Rectal smooth muscle tissue (tissue), 1 donor: ENCODE data around the gene KCNH5.

Source experiments
- H3K27ac ChIP-seq: one replicate; pipeline ENCODE4 v1.7.0; 2013; ENCODE audit warnings: low read depth, low read length, inconsistent platforms
- H3K27me3 ChIP-seq: one replicate; pipeline ENCODE4 v1.7.0; 2013; ENCODE audit warnings: low read length; ENCODE audit not compliant: control insufficient read depth, insufficient read depth
- H3K36me3 ChIP-seq: one replicate; pipeline ENCODE4 v1.7.0; 2013; ENCODE audit warnings: low read length; ENCODE audit not compliant: control insufficient read depth, insufficient read depth
- H3K4me1 ChIP-seq: one replicate; pipeline ENCODE4 v1.7.0; 2013; ENCODE audit warnings: low read length; ENCODE audit not compliant: control insufficient read depth, insufficient read depth
- H3K4me3 ChIP-seq: one replicate; pipeline ENCODE4 v1.7.0; 2013; ENCODE audit warnings: low read length
- H3K9ac ChIP-seq: one replicate; pipeline ENCODE4 v1.7.0; 2013; ENCODE audit warnings: low read length

KCNH5 gene

DNA sequence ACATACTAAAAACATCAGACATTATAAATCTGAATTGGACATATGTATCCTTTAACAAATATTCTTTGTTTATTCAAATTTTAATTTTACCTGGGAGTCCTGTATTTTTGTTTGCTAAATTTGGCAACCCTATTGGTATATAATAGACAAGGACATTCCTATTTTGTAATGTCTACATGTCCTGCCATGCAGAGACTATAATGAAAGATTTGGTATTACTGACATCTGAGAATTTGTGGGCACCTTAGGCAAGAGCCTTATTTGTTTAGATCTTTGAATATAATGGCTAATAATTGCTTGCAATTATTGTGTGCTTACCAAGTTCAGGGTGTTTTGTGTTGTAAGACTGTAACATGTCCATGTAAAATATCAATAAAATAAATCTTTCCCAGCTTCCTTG is 334.4 kb downstream of the KCNH5 start:
- H3K4me3 ChIP-seq: no peak overlapping the region
- no peaks in the 10 kb centered on the region for H3K4me1 ChIP-seq
- no peak overlapping the region for H3K9ac ChIP-seq
- no peaks in the 10 kb centered on the region for H3K36me3 ChIP-seq
- H3K27me3 ChIP-seq: no peaks in the 10 kb centered on the region
- no peak overlapping the region for H3K27ac ChIP-seq

DNA sequence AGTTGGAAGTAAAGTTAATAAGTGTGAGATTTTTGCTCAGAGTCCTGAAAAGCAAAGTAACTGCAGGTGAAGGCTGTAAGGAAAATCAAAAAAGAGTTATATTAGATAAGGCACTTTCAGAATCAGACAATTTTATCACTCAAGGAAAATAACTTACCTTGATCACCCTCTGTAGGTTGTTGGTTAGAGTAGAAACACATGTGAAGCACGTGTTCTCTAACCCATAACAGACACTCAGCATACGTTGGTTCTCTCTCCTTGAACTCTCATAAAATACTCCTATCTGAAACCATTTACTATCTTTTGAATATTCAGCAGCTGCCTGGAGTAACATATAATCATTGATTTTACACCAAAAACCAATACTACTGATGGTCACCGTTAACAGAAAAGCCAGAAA is 335.5 kb downstream of the KCNH5 start:
- Histone ChIP-seq H3K36me3 (no peaks in the 10 kb centered on the region), H3K27ac (no peak overlapping the region), H3K4me1 (no peaks in the 10 kb centered on the region), H3K9ac (no peak overlapping the region), H3K27me3 (no peaks in the 10 kb centered on the region), H3K4me3 (no peak overlapping the region)

DNA sequence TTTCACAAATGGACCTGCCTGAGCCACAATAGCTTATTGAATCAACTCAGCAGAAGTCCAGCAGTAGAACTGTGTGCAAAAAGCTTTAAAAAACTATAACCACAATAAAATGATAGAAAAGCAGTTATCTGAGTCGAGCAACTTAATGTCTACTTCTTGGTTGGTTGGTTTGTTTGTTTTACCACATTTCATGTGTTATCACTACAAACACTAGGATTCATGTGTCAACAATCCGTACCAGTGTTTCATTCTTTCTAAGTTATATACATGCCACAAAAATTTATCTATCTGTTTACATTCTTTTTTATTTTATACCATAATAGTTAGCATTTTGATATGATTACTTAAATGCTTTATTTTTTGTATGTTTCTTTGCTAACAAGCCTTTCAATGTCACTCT is 339.0 kb downstream of the KCNH5 start:
- Histone ChIP-seq H3K36me3 (no peaks in the 10 kb centered on the region), H3K27ac (no peak overlapping the region), H3K9ac (no peak overlapping the region), H3K4me3 (no peak overlapping the region), H3K4me1 (no peaks in the 10 kb centered on the region), H3K27me3 (no peaks in the 10 kb centered on the region)

DNA sequence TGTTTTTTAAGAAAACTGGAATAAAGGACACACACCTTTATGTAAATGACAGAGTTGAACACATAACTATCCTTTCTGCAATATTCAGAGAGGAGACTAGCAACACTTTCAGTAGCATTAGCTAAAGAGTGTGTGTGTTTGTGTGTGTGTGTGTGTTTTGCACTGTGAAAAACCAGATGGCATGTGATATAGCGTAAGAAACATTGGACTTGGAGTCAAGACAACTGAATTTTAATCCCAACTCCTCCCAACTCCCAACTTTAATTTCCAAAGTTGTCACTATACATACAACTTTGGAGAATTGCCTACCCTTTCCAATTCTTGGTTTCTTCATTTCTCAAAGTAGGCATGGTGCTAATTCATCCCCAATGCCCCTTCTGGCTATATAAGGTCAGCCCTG is 347.8 kb downstream of the KCNH5 start:
- H3K9ac ChIP-seq: no peak overlapping the region
- no peaks in the 10 kb centered on the region for H3K4me1 ChIP-seq
- H3K27ac ChIP-seq: no peak overlapping the region
- no peaks in the 10 kb centered on the region for H3K36me3 ChIP-seq
- H3K4me3 ChIP-seq: no peak overlapping the region
- H3K27me3 ChIP-seq: no peaks in the 10 kb centered on the region

DNA sequence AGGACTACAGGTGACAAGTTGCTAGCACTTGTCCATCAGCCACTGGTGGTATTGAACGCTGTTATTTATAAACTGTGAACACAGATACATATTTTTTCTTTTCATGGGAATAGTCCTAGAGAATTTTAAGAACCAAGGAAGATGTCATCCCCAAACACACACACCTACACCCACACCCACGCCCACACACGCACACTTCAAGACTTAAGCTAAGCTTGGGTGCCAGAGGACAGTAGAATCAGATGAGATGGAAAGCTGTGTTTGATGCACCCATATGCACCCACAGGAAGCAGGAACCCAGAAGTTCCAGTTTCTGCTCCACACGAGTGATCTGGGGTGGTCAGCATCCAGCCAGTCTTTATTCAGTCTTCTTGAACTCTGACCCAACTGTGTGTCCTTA is 348.3 kb downstream of the KCNH5 start:
- Histone ChIP-seq H3K4me3 (no peak overlapping the region), H3K9ac (no peak overlapping the region), H3K4me1 (no peaks in the 10 kb centered on the region), H3K27ac (no peak overlapping the region), H3K36me3 (no peaks in the 10 kb centered on the region), H3K27me3 (no peaks in the 10 kb centered on the region)

DNA sequence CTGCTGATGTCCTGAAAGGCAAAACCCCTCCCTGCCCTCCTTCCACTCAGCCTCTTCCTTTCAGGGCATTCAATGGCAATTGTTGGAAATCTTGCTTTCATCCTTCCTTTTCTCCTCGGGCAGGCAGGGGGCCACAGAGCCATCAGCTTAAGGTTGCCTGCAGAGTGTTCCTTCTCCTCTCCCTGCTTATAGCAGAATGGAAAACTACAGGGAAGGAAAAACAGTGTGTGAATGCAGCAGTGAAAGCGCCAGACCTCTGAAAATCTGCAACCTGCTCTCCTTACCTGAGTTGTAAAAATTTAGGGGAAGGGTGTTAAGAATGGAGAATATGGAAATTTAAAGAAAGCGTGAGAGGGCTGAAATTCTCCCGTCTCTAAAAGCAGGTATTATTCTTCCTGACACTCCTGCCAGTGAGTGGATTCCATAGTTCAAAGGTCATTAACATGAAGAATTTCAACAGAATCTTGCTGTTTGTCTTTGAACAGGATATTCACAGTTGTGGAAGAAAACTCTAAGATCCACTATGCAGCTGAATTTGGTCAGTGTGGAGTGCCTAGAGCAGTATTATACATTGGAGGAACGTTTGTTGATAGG is 348.8 kb downstream of the KCNH5 start:
- no peak overlapping the region for H3K9ac ChIP-seq

DNA sequence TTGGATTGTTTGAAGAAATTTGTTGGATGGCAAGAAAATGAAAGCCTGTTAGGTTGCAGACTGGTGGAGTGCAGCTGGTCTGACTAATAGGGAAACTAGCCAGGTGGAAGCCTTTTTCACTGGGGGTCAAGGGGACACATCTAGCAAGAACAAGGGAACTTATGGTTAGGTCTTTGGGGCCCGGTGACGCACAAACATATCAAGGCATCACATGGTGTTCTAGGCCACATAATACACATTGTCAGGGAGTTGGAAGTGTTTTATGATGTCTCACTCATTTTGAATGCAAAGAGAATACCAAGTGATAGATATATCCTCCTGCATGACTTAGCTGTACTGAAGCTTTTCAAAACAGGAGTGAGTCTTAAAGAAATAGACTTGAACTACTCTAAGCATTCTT is 351.2 kb downstream of the KCNH5 start:
- H3K36me3 ChIP-seq: no peaks in the 10 kb centered on the region
- no peak overlapping the region for H3K9ac ChIP-seq
- H3K4me1 ChIP-seq: no peaks in the 10 kb centered on the region
- H3K27ac ChIP-seq: no peak overlapping the region
- H3K4me3 ChIP-seq: no peak overlapping the region
- H3K27me3 ChIP-seq: no peaks in the 10 kb centered on the region

More for the DNA sequence above, 348.8 kb downstream of the KCNH5 start:
- no peak overlapping the region for H3K4me3 ChIP-seq
- H3K27me3 ChIP-seq: no peaks in the 10 kb centered on the region
- no peak overlapping the region for H3K27ac ChIP-seq
- H3K36me3 ChIP-seq: no peaks in the 10 kb centered on the region
- H3K4me1 ChIP-seq: no peaks in the 10 kb centered on the region

DNA sequence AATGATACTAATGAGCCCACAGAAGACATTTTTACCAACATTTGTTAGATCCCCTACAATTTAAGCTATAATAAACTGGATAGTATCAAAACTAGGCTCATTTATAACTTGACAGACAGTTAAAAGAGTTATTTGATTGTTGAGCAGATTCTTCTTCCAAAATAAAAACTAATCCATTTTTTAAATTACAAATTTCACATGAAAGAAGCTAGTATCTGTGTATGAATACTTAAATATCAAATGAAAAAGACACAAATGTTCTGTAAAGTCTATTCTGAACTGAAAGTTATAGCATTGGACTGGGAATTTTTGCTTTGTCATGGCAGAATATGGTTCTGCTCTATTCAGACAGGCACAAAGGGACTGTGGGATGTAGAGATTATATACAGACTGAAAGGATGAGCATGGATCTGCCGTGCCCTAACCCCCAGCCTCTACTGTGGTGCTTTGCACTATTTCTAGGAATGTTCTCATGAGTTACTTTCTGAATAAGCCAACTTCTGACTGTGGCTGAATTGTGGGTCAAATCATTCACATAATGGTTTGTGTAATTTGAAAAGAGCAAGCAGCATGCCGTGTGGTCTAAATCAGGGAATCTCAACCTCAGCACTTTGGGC is 352.7 kb downstream of the KCNH5 start:
- Histone ChIP-seq H3K27me3 (no peaks in the 10 kb centered on the region), H3K36me3 (no peaks in the 10 kb centered on the region), H3K27ac (no peak overlapping the region), H3K4me1 (no peaks in the 10 kb centered on the region), H3K4me3 (no peak overlapping the region), H3K9ac (no peak overlapping the region)

DNA sequence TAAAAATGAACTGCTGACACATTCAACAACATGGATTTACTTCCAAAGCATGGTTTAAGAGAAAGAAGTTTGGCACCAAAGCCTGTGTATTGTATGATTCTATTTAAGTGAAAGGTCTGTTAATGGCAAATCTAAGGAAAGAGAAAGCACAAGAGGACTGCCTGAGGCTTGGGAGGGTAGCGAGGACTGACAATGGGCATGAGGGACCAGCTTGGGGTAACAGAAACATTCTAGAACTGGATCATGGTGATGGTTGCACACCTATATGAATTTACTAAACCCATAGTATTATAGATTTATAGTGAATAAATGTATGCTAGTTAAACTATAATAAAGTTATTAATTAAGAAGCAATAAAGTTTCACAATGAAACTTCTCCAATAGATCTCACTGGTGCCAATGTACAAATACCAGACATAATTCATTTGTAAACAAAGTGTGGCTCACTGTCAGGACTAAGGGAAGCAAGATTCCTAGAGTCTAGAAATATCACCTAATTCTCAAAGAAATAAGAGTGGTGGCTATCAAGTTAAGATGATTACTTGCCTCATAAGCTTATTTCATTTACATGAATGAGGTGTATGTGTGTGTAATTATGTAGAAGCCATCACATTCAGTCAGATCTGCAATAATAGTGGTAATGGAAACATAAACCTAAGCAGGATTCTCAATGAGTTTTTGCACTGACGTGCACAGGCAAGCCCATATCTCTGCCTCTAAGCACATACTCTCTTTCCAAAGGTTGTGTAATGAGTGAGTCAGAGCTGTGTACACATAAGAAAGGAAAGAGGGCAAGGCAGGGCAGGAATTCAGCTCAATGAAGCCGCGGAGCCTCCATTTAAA is 353.4 kb downstream of the KCNH5 start:
- H3K4me3 ChIP-seq: no peak overlapping the region

DNA sequence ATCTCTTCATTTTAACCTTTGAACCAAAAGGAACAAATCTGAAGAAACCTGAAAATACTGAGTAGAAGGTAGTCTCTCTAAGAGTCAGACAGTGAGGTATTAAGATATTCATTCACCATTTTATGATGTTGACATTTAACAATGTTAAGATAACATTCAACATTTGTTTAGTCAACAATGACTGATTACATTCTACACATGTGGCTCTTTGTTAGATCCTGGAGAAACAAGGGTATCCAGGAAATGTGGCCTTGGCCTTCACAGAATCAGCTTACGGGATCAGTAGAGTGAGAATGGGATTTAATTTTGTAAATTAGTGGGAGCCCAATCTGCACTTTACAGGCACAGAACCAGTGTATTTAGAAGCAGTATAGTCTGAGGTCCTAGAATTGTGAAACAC is 355.5 kb downstream of the KCNH5 start:
- Histone ChIP-seq H3K4me1 (no peaks in the 10 kb centered on the region), H3K4me3 (no peak overlapping the region), H3K9ac (no peak overlapping the region), H3K27me3 (no peaks in the 10 kb centered on the region), H3K36me3 (no peaks in the 10 kb centered on the region), H3K27ac (no peak overlapping the region)

More for the DNA sequence above, 353.4 kb downstream of the KCNH5 start:
- Histone ChIP-seq H3K27me3 (no peaks in the 10 kb centered on the region), H3K9ac (no peak overlapping the region), H3K36me3 (no peaks in the 10 kb centered on the region), H3K4me1 (no peaks in the 10 kb centered on the region), H3K27ac (no peak overlapping the region)

DNA sequence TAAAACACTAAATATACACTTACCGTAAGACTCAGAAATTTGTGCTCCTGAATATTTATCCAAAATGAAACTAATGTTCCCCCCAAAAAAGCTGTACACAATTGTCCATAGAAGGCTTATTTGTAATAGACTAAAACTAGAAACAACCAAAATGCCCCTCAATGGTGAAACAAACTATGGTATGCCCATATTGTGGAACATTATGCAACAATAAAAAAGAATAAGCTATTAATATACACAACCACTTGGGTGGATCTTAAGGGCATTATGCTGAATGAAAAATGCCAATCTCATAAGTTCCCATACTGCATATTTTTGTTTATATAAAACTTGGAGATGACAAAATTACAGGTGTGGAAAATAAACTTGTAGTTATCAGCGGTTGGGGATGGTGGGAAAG is 357.4 kb downstream of the KCNH5 start:
- Histone ChIP-seq H3K9ac (no peak overlapping the region), H3K36me3 (no peaks in the 10 kb centered on the region), H3K27ac (no peak overlapping the region), H3K27me3 (no peaks in the 10 kb centered on the region), H3K4me1 (no peaks in the 10 kb centered on the region), H3K4me3 (no peak overlapping the region)

DNA sequence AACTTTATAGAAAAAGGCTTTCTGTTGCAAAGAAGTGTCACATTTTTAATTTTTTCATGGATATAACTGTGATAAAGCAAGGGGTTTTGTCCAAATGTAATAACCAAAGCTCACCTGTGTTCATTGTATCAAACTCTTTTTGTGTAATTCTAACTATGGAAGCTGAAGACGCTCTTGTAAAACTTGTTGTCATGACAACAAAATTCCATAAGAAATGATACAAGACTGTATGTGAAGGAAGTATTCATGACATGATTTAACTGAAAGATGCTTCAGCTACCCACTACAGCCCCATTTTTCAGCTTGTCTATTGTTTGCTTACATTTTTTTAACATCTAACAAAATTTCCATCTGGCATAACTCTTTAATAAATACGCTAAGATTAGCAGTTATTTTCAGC is 360.9 kb downstream of the KCNH5 start:
- H3K4me3 ChIP-seq: no peak overlapping the region
- H3K27me3 ChIP-seq: no peaks in the 10 kb centered on the region
- H3K36me3 ChIP-seq: no peaks in the 10 kb centered on the region
- no peaks in the 10 kb centered on the region for H3K4me1 ChIP-seq
- H3K9ac ChIP-seq: no peak overlapping the region
- no peak overlapping the region for H3K27ac ChIP-seq
